Measurements from ENCODE around the gene AADACL4.
"Not testable (repeated sequence)": the region's sequence is repeated elsewhere in the genome, so short reads cannot be mapped to it uniquely, and the experiment has no call there.

AADACL4 gene

DNA sequence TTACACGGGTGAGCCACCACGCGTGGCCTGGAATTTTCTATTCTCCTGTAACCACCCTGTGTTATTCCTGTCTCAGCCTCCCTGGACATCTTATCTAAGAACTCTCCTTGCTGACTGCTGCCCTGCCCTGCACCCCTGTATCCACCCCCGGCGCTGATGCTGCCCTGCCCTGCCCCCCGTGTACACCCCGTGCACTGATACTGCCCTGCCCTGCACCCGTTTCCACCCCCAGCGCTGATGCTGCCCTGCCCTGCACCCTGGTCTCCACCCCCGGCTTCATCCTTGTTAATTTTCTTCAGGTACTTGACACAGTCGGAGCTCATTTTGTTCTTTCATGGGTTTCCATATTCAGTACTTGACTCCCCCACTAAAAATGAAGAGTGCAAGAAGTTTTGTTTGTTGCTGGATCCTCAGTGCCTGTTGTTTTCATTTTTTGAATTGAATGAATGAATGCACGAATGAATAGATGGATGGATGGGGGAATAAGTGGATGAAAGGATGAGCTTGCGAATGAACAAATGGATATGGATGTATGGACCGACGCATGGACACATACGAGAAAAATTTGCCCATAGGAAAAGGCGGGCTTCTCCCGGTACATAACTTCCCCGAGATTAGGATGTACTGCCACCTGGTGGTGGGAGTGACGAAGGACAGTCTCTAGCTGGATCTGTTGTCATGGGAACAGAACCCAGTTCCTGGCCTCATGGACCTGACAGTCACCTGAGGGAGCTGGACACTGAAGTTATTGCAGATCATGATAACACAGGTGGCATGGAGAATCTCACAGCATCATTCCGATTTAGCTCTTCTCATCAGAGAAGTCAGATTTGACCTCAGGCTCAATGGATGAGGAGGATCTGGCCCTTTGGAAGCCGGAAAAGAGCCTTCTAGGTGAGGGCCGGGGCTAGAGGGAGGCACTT lies 14.9 kb downstream of the AADACL4 start:
- peak; percentile 52 to 55 for DNase-seq (ENCODE audit: low read depth in 2 of 2)

DNA sequence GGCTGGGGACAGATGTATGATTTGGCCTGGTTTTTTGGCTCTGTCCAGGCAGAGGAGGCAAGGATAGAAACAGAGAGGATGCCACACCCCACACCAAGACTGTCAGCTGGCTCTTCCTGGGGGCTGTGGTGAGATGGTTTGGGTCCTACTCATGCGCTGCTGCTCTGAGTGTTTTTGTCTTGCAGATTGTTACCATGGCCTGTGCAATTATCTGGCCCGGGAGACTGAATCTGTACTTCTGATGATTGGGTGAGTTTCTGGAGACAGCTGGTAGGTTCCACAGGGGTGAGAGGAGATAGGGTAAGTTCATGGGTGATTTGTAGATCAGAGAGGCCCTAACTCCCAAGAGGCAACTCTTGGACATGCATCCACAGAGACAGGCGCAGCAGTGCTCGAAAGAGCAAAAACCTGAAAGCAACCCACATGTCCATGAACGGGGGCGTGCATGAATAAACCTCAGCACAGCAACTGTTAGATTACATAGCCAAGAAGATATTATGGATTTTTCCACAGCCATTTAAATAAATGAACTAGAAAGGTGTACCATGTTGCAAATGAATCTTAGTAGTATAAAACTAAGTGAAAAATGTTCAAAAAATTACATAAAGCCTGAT lies 17.8 kb downstream of the AADACL4 start:
- DNase-seq (ENCODE audit: low read depth in 2 of 2): no peak

DNA sequence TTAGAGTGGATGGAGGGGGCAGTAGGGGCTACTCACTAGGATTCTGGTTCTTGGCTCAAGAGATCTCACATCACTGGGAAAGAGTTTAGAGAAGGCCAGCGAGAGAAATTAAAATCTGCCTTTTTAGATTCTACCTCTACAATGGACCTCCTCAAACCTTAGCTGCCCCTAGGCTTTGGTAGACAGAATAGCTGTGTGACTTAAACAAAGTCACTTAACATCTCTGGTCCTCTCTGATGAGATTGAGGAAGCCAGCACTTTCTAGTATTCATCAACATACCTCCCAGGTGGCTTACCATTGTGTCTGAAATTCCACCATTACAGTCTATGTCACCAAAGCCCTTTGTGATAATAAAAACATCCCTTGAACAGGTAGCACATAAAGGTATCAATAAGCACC lies 18.7 kb downstream of the AADACL4 start:
- no peak for DNase-seq (ENCODE audit: low read depth in 2 of 2)

DNA sequence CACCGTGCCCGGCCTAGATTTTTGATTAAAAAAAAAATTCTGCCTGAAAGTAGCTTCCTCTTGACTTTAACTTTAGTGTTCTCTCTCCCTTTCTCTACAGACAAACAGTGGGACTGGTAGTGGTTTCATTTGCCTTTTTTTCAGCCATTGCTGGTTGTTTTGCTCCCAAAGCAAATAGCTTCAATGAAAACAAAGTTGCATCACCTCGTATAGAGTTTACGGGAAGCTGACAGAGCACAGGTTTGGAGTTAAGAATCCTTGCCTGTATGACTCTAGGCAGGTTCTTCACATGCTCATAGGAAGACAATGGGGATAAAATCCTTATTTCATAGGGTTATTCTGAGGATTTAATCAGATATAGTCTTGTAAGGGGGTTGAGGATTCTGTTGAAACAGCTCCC lies 21.6 kb downstream of the AADACL4 start:
- no peak for DNase-seq (ENCODE audit: low read depth in 2 of 2)

- DNase-seq (ENCODE audit: low read depth in 2 of 2): no peak
These were observed 22.4 kb downstream of the AADACL4 start for GRCh38 chr1:12666141-12666735.

- no peak for DNase-seq (ENCODE audit: low read depth in 2 of 2)
These were observed 25.7 kb downstream of the AADACL4 start for GRCh38 chr1:12669529-12670068.

- DNase-seq (ENCODE audit: low read depth in 2 of 2): no peak
These were observed 30.5 kb downstream of the AADACL4 start for GRCh38 chr1:12674358-12674757.

DNA sequence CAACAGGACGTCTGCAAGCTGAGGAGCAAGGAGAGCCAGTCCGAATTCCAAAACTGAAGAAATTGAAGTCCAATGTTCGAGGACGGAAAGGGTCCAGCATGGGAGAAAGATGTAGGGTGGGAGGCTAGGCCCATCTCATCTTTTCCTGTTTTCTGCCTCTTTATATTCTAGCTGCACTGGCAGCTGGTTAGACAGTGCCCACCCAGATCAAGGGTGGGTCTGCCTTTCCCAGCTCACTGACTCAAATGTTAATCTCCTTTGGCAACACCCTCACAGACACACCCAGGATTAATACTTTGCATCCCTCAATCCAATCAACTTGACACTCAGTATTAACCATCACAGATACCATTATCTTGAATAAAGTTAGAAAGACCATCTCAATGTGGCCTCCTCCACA lies 32.2 kb downstream of the AADACL4 start:
- DNase-seq (ENCODE audit: low read depth in 2 of 2): not testable (repeated sequence)

DNA sequence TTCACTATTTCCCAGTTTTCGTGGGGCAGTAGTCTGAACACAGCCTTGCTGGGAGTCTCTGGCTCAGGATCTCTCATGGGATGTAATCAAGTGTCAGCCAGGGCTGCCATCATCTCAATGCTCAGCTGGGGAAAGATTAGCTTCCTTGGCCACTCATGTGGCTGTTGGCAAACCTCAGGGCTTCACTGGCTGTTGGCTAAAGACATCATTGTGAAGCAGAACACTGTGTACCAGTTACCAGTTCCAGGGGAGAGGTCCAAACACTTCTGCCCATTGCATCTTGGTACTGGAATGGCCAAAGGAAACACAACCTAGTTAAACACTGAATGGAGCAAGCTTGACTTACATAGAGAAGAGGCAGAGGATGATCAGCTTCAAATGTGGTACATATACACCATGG lies 33.7 kb downstream of the AADACL4 start:
- DNase-seq (ENCODE audit: low read depth in 2 of 2): no peak

DNA sequence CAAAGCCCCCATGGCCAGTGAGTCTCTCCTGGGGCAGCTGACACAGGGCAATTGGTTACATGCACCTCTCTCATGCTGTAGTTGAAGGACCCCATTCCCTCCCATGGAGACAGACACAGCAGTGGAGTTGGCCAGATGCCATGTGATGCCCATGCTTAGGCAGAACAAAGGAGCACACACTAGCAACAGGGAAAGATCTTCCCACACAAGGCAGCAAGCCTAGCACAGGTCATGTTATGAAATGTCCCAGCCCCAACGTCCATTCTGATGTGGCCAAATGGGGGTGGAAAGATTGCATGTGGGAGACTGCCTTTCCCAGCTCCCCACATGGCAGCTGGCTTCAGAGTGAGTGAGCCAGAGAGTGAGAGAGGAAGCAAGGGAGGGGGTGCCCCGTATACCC lies 34.5 kb downstream of the AADACL4 start:
- DNase-seq (ENCODE audit: low read depth in 2 of 2): no peak

GRCh38 chr1:12678820-12679219 lies 34.9 kb downstream of the AADACL4 start:
- DNase-seq (ENCODE audit: low read depth in 2 of 2): no peak

DNA sequence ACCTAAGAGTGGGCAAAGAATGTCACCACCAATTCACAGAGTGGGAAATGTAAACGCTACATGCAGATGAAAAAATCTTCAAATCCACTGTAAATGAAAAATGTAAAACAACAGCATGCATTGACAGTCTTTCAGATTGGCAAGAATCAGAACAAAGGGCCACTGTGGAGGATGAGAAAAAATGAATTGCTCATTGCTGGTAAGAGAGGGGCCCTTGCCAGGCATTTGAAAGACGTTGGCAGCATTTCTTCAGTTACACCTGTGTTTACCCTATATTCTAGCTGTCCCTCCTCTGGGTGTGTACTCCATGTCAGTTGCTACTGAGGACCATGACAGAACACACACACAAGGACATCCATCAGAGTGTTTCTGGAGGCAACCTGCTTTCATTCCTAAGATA lies 46.3 kb downstream of the AADACL4 start:
- no peak for DNase-seq (ENCODE audit: low read depth in 2 of 2)

DNA sequence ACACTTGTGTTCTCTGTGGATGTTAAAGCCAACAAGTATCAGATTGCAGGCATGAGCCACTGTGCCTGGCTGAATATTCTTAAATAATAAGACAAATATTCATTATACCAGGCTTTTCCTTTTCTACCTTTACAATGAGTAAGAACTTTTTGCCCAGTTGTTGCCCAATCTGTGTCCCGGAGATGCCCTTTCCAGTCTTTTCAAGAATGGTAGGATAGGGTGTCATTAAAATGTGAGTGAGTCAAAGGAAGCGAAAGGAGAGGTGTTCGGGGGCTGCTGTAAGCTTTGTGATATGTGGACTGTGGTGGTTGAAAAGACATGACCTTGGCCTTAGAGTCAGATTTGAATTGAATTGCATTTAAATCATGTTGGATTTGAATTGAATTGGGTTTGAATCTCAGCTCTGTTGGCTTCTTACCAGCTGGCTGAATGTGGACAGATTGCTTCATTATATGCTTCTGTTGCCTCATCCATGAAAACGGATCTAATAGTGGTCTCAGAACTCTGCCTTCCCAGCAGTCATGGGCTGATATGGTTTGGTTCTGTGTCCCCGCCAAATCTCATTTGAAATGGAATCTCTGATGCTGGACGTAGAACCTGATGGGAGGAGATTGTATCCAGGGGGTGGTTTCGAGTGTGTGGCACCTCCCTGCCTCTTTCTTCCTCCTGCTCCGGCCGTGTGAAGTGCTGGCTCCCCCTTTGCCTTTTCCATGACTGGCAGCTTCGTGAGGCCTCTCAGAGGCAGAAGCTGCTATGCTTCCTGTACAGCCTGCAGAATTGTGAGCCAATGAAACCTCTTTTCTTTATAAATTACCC lies 49.3 kb downstream of the AADACL4 start:
- DNase-seq (ENCODE audit: low read depth in 2 of 2): no peak

- DNase-seq (ENCODE audit: low read depth in 2 of 2): no peak
These were observed 52.8 kb downstream of the AADACL4 start for GRCh38 chr1:12696658-12697057.

GRCh38 chr1:12697397-12697796 lies 53.5 kb downstream of the AADACL4 start:
- DNase-seq (ENCODE audit: low read depth in 2 of 2): no peak

DNA sequence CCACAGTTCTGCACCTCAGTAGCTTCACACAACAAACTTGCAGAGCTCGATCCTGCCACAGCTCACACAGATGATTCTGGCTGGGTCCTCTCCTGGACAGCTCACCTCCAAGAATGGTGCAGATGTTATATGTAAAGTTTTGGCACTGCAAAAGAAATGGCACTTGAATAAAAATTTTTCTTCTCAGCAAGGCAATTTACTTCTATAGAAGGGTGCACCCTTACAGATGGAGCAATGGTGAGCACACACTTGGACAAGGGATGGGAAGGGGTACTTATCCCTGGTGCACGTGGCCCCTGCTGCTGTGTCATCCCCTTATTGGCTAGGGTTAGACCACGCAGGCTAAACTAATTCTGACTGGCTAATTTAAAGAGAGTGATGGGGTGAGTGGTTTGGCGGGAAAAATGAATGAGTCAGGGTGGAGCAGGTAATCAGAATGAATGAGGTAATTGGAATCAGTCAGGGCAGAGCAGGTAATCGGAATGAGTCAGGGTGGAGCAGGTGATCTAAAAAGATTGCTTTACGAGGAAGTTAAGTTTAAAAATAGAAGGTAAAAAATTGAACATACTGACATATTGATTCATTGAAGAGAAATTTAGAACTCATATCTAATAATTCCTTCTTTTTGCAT lies 60.1 kb downstream of the AADACL4 start:
- DNase-seq (ENCODE audit: low read depth in 2 of 2): no peak

DNA sequence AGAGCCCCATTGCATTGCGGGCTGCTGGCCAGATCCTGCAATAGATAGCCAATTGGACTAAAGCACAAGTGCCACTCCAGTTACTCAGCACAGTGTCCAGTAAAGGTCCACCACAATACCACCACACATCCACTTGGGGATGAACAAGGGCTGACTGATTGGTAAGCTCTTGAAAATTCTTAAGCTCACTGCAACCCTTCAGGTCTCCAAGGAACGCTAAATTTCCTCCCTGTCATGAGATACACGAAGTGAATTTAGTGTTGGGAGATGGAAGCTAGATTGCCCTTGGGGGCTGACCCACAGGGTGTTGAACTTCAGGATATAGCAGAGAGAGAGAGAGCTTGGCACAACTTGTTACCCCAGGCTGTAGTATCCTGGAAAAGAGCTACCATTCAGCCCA lies 62.2 kb downstream of the AADACL4 start:
- DNase-seq (ENCODE audit: low read depth in 2 of 2): no peak

- no peak for DNase-seq (ENCODE audit: low read depth in 2 of 2)
These were observed 64.7 kb downstream of the AADACL4 start for GRCh38 chr1:12708396-12709090.

DNA sequence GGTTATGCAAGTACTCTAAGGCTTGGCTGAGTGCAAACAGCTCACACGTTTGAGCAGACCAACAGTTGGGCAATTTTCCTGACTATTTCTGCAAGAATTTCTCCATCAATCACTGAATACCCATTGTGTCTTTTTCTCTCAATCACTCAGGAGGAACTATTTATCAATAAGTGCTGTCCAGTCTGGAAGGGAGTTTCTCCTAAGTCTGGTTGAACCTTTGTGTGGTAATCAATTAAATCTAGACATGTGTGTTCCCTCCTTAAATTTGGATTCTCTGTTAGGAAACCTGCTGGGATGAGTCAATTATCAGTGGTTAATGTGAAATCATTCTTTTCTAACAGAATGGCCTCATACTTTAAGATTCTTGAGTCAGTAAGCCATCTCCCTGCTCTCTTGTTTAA lies 65.2 kb downstream of the AADACL4 start:
- DNase-seq (ENCODE audit: low read depth in 2 of 2): no peak

GRCh38 chr1:12709696-12710095 lies 65.8 kb downstream of the AADACL4 start:
- no peak for DNase-seq (ENCODE audit: low read depth in 2 of 2)

- no peak for DNase-seq (ENCODE audit: low read depth in 2 of 2)
These were observed 67.7 kb downstream of the AADACL4 start for GRCh38 chr1:12711536-12711935.

Measured in stimulated activated CD4-positive, alpha-beta T cell treated with anti-CD3 and anti-CD28 coated beads, Interleukin-4, amount 100 ng/mL, for 48 hours (primary cell).